Ureter (tissue), 1 donor: ENCODE results near the gene CDRT4. TPM values are rescaled to one million over a fixed set of nuclear protein-coding genes. Genes with fewer than 3 reads are reported as not detected.

Experiments used
- DNase-seq: peaks from one replicate; pipeline ENCODE4 v3.0.0-alpha.2; 2020; ENCODE audit warnings: low spot score
- total RNA-seq: library from RNA; stranded (reverse); gene quantifications from one replicate; pipeline ENCODE4 v1.2.4, GENCODE V29; 2023
- donor health status: DM: yes; HTN: yes; CAD: no.

The CDRT4 gene
- total RNA-seq, 1 donor from 2014 or later: 25.4 TPM

- DNase-seq: no peak
Measured at GRCh38 chr17:15432807-15433611, 34.4 kb downstream of the CDRT4 start.

GRCh38 chr17:15431766-15432165 lies 35.7 kb downstream of the CDRT4 start:
- no peak for DNase-seq

GRCh38 chr17:15431196-15431595 lies 36.2 kb downstream of the CDRT4 start:
- no peak for DNase-seq

- DNase-seq: no peak
Measured at GRCh38 chr17:15424521-15424920, 42.9 kb downstream of the CDRT4 start.

- no peak for DNase-seq
Measured at GRCh38 chr17:15422392-15422965, 44.9 kb downstream of the CDRT4 start.

- DNase-seq: no peak
Measured at GRCh38 chr17:15418781-15419180, 48.6 kb downstream of the CDRT4 start.

- no peak for DNase-seq
Measured at GRCh38 chr17:15414532-15415306, 52.7 kb downstream of the CDRT4 start.

- DNase-seq: no peak
Measured at GRCh38 chr17:15413101-15413771, 54.2 kb downstream of the CDRT4 start.

GRCh38 chr17:15412606-15413005 lies 54.8 kb downstream of the CDRT4 start:
- no peak for DNase-seq

GRCh38 chr17:15411384-15412198 lies 55.8 kb downstream of the CDRT4 start:
- DNase-seq: no peak

GRCh38 chr17:15409721-15410250 lies 57.6 kb downstream of the CDRT4 start:
- DNase-seq: no peak

- no peak for DNase-seq
Measured at GRCh38 chr17:15408803-15409202, 58.6 kb downstream of the CDRT4 start.

- DNase-seq: no peak
Measured at GRCh38 chr17:15406081-15406480, 61.3 kb downstream of the CDRT4 start.

GRCh38 chr17:15405058-15405415 lies 62.4 kb downstream of the CDRT4 start:
- DNase-seq: no peak

- DNase-seq: no peak
Measured at GRCh38 chr17:15404106-15405057, 63.0 kb downstream of the CDRT4 start.

GRCh38 chr17:15403276-15403939 lies 64.0 kb downstream of the CDRT4 start:
- DNase-seq: no peak

GRCh38 chr17:15399443-15399842 lies 68.0 kb downstream of the CDRT4 start:
- no peak for DNase-seq

- no peak for DNase-seq
Measured at GRCh38 chr17:15398736-15399331, 68.6 kb downstream of the CDRT4 start.

GRCh38 chr17:15398291-15398690 lies 69.1 kb downstream of the CDRT4 start:
- DNase-seq: no peak
